Neural crest cell (in vitro differentiated cells): Measurements from ENCODE around the gene MAGEA1. TPM values are rescaled to one million over a fixed set of nuclear protein-coding genes. Genes with fewer than 3 reads are reported as not detected.
"Not testable (repeated sequence)": the region's sequence is repeated elsewhere in the genome, so short reads cannot be mapped to it uniquely, and the experiment has no call there.

Source experiments
- DNase-seq: peaks from one replicate; pipeline ENCODE4 v3.0.0; 2021; ENCODE audit warnings: low read depth, mixed read lengths, low spot score
- H3K27ac Mint-ChIP-seq: one replicate; pipeline ENCODE4 v1.8.0; 2021; ENCODE audit warnings: mild to moderate bottlenecking, mixed read lengths; ENCODE audit not compliant: unreplicated experiment
- H3K27me3 Mint-ChIP-seq: 2 replicates; pipeline ENCODE4 v1.8.0; 2021; ENCODE audit warnings: low read depth, mild to moderate bottlenecking, mixed read lengths
- H3K36me3 Mint-ChIP-seq: 2 replicates; pipeline ENCODE4 v1.8.0; 2021; ENCODE audit warnings: low read depth, mild to moderate bottlenecking, mixed read lengths
- H3K4me1 Mint-ChIP-seq: 2 replicates; pipeline ENCODE4 v1.8.0; 2021; ENCODE audit warnings: mixed read lengths
- H3K4me3 Mint-ChIP-seq: one replicate; pipeline ENCODE4 v1.8.0; 2021; ENCODE audit warnings: mild to moderate bottlenecking, mixed read lengths
- H3K9me3 Mint-ChIP-seq: 2 replicates; pipeline ENCODE4 v1.8.0; 2021; ENCODE audit warnings: mixed read lengths
- total RNA-seq: library from RNA; stranded (reverse); gene quantifications from 2 replicates; pipeline ENCODE4 v1.2.1, GENCODE V29; 2021
- TF ChIP-seq, protein P1 (sequence below): fragments of 200-600 bp; sonication (generic); conservative IDR thresholded peaks from 2 replicates; pipeline ENCODE4 v1.5.0; 2021; ENCODE audit warnings: antibody characterized with exemption, mild to moderate bottlenecking

MAGEA1 gene
- total RNA-seq, 1 donor from 2014 or later, result not detected

DNA sequence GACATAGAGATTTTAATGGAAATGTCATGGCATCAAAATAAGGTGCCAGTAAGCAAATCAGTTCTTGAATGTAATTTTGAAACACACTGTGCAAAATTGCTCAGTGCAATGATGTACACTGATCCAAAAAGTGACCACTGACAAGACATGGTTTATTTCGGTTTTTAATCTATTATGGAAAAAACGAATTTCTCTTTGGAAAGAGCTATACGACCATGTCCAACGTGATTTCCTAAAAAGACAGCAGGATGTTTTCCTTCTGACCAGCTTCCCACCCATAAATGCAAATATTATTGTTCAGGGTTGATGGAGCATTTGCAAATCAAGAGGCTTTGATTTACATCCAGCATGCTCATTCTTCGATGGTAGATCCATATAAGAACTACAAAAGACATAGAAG is 17.1 kb upstream of the MAGEA1 start:
- Mint-ChIP-seq H3K27me3 (no peaks in the 10 kb centered on the region), H3K36me3 (no peaks in the 10 kb centered on the region), H3K9me3 (peaks cover 5% of the 10 kb centered on the region), H3K4me1 (no peaks in the 10 kb centered on the region), H3K4me3 (no peak overlapping the region), H3K27ac (no peak overlapping the region)
- DNase-seq, result no peak
- TF ChIP-seq, protein P1, sequence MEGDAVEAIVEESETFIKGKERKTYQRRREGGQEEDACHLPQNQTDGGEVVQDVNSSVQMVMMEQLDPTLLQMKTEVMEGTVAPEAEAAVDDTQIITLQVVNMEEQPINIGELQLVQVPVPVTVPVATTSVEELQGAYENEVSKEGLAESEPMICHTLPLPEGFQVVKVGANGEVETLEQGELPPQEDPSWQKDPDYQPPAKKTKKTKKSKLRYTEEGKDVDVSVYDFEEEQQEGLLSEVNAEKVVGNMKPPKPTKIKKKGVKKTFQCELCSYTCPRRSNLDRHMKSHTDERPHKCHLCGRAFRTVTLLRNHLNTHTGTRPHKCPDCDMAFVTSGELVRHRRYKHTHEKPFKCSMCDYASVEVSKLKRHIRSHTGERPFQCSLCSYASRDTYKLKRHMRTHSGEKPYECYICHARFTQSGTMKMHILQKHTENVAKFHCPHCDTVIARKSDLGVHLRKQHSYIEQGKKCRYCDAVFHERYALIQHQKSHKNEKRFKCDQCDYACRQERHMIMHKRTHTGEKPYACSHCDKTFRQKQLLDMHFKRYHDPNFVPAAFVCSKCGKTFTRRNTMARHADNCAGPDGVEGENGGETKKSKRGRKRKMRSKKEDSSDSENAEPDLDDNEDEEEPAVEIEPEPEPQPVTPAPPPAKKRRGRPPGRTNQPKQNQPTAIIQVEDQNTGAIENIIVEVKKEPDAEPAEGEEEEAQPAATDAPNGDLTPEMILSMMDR, result no peak

DNA sequence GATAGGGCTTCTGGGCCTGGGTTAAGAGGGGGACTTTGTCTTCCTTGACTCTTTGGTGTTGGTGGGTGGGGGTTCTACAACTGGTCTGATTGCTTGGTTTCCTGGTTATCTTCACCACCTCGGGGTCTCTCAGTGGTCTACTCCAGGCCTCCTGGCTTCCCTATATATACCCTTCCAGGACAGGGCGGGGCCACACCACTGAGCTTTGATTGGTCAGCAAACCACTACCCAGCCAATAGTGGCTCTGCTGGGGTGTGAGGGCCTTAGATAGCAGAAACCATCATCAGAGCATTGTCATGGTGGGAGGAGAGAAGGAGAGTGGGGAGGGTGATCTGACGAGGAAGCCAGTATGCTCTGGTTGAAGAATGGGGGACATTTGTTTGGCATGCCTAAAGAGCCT is 14.4 kb upstream of the MAGEA1 start:
- H3K4me1 Mint-ChIP-seq, result no peaks in the 10 kb centered on the region
- TF ChIP-seq, protein P1, result no peak
- H3K36me3 Mint-ChIP-seq, result peaks cover 2% of the 10 kb centered on the region
- no peak overlapping the region for H3K27ac Mint-ChIP-seq
- H3K27me3 Mint-ChIP-seq, result no peaks in the 10 kb centered on the region
- peaks cover 10% of the 10 kb centered on the region for H3K9me3 Mint-ChIP-seq
- no peak for DNase-seq
- H3K4me3 Mint-ChIP-seq, result no peak overlapping the region

DNA sequence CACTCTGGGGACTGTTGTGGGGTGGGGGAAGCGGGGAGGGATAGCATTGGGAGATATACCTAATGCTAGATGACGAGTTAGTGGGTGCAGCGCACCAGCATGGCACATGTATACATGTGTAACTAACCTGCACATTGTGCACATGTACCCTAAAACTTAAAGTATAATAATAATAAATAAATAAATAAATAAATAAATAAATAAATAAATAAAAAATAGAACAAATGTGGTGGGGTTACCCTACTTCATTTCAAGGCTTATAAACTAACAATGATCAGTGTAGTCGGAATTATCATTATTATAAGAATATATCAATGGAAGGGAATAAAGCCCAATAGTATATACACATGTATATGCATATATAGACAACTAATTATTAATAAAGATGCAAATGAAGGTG is 10.7 kb upstream of the MAGEA1 start:
- H3K9me3 Mint-ChIP-seq, result peaks cover 16% of the 10 kb centered on the region
- not testable (repeated sequence) for H3K27ac Mint-ChIP-seq, H3K27me3 Mint-ChIP-seq, H3K4me1 Mint-ChIP-seq, H3K36me3 Mint-ChIP-seq, H3K4me3 Mint-ChIP-seq, DNase-seq

DNA sequence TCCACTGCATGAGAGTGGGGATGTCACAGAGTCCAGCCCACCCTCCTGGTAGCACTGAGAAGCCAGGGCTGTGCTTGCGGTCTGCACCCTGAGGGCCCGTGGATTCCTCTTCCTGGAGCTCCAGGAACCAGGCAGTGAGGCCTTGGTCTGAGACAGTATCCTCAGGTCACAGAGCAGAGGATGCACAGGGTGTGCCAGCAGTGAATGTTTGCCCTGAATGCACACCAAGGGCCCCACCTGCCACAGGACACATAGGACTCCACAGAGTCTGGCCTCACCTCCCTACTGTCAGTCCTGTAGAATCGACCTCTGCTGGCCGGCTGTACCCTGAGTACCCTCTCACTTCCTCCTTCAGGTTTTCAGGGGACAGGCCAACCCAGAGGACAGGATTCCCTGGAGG is 2.7 kb downstream of the MAGEA1 start:
- Mint-ChIP-seq H3K4me1 (no peaks in the 10 kb centered on the region), H3K27me3 (no peaks in the 10 kb centered on the region), H3K36me3 (no peaks in the 10 kb centered on the region), H3K9me3 (no peaks in the 10 kb centered on the region), H3K4me3 (no peak overlapping the region), H3K27ac (no peak overlapping the region)
- no peak for DNase-seq
- TF ChIP-seq, protein P1, result no peak

DNA sequence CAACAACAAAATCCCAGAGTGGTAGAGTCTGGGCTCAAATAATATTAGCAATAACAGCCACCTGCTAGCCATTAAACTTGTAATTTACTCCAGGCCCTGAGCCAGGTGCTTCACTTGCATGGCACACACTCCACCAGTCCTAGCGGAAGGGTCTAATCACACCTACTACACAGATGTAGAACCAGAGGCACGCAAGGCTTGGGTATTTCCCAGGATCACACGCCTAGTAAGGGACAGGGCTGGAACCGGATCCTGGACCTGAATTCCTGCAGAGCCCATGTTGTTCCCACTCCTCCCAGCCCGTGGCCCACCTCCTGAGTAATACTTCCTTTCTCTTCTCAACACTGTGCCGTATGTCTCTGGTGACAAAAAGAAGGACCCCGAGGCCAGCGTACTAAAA is 5.7 kb downstream of the MAGEA1 start:
- no peaks in the 10 kb centered on the region for H3K36me3 Mint-ChIP-seq
- no peak overlapping the region for H3K27ac Mint-ChIP-seq
- H3K9me3 Mint-ChIP-seq, result peaks cover 4% of the 10 kb centered on the region
- H3K4me3 Mint-ChIP-seq, result no peak overlapping the region
- H3K4me1 Mint-ChIP-seq, result no peaks in the 10 kb centered on the region
- H3K27me3 Mint-ChIP-seq, result no peaks in the 10 kb centered on the region
- DNase-seq, result no peak
- TF ChIP-seq, protein P1, result no peak

DNA sequence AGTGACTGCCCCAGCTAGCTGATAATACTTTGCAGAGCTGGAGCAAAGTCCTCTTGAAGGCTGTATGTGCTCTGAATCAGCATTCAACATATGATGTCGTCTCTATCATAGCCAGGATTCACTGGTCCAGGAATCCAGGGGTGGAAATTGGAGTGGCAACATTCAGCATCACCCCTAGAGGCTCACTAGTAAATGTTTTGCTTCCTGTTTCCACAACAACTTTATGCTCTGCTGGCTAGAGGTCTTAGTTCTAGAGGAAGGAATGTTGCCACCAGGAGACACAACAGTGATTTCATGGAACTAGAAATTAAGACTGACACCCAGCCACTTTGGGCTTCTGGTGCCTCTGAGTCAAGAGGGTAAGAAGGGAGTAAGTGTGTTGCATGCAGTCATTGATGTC is 11.3 kb downstream of the MAGEA1 start:
- H3K4me1 Mint-ChIP-seq, result no peaks in the 10 kb centered on the region
- no peak overlapping the region for H3K4me3 Mint-ChIP-seq
- peaks cover 2% of the 10 kb centered on the region for H3K27me3 Mint-ChIP-seq
- H3K9me3 Mint-ChIP-seq, result peaks cover 17% of the 10 kb centered on the region
- H3K27ac Mint-ChIP-seq, result no peak overlapping the region
- TF ChIP-seq, protein P1, result no peak
- DNase-seq, result no peak
- H3K36me3 Mint-ChIP-seq, result peaks cover 3% of the 10 kb centered on the region
